ENCODE data around the gene KLHDC1.
"Not testable (repeated sequence)": the region's sequence is repeated elsewhere in the genome, so short reads cannot be mapped to it uniquely, and the experiment has no call there.

KLHDC1 gene

GRCh38 chr14:49692811-49693734 is at the start of gene KLHDC1:
KLHDC1 (plus strand) TSS chr14:49693120; CDS start chr14:49693195, 75 bp downstream.
- ATAC-seq = peak; percentile 77
- TF ChIP-seq TCF4 (CRISPR knock-in tag; IDR thresholded peaks at IDR 0.05; ENCODE audit: borderline replicate concordance) = no peak
- TF ChIP-seq TSHZ2 (CRISPR knock-in tag; IDR thresholded peaks at IDR 0.05) = peak; percentile 64; the same call in 1 of the 2 replicates
- TF ChIP-seq CSDC2 (CRISPR knock-in tag; IDR thresholded peaks at IDR 0.05) = 0 out of 2 replicates have a peak, but pooled peaks have one; percentile 24
- 0 out of 2 replicates have a peak, but pooled peaks have one; percentile 29 for TF ChIP-seq POU6F1 (CRISPR knock-in tag; IDR thresholded peaks at IDR 0.05; ENCODE audit: borderline replicate concordance, low read depth)

- ATAC-seq = no peak
- TF ChIP-seq ISL1 (CRISPR knock-in tag; IDR thresholded peaks at IDR 0.05) (no peak), CSDC2 (CRISPR knock-in tag; IDR thresholded peaks at IDR 0.05) (no peak), ESRRG (CRISPR knock-in tag; IDR thresholded peaks at IDR 0.05) (no peak), ZFP3 (CRISPR knock-in tag; IDR thresholded peaks at IDR 0.05) (no peak), SNAI2 (CRISPR knock-in tag; IDR thresholded peaks at IDR 0.05) (no peak), PPARA (CRISPR knock-in tag; IDR thresholded peaks at IDR 0.05; ENCODE audit: borderline replicate concordance) (no peak)
Observed at GRCh38 chr14:49653508-49653907, 39.4 kb upstream of the KLHDC1 start.

- no peak for TF ChIP-seq ZNF8 (CRISPR knock-in tag; IDR thresholded peaks at IDR 0.05)
- no peak for TF ChIP-seq ZNF565 (CRISPR knock-in tag; conservative IDR thresholded peaks at IDR 0.05; ENCODE audit: low read depth)
- no peak for TF ChIP-seq BACH2 (CRISPR knock-in tag; IDR thresholded peaks at IDR 0.05; ENCODE audit: borderline replicate concordance)
- TF ChIP-seq CSRNP3 (CRISPR knock-in tag; IDR thresholded peaks at IDR 0.05) = no peak
- no peak for TF ChIP-seq TSHZ2 (CRISPR knock-in tag; IDR thresholded peaks at IDR 0.05)
- TF ChIP-seq ARNTL (CRISPR knock-in tag; IDR thresholded peaks at IDR 0.05; ENCODE audit: borderline replicate concordance, low read depth) = no peak
- no peak for TF ChIP-seq OSR1 (CRISPR knock-in tag; IDR thresholded peaks at IDR 0.05)
- no peak for TF ChIP-seq PPARA (CRISPR knock-in tag; IDR thresholded peaks at IDR 0.05; ENCODE audit: borderline replicate concordance)
- no peak for TF ChIP-seq PATZ1 (CRISPR knock-in tag; IDR thresholded peaks at IDR 0.05; ENCODE audit: borderline replicate concordance)
- no peak for TF ChIP-seq ZNF70 (CRISPR knock-in tag; IDR thresholded peaks at IDR 0.05)
- TF ChIP-seq ZC3H10 (CRISPR knock-in tag; IDR thresholded peaks at IDR 0.05) = no peak
- no peak for TF ChIP-seq TOX (CRISPR knock-in tag; IDR thresholded peaks at IDR 0.05; ENCODE audit: borderline replicate concordance)
- TF ChIP-seq POU6F1 (CRISPR knock-in tag; IDR thresholded peaks at IDR 0.05; ENCODE audit: borderline replicate concordance, low read depth) = no peak
- TF ChIP-seq ZFP3 (CRISPR knock-in tag; IDR thresholded peaks at IDR 0.05) = no peak
- TF ChIP-seq SNAI2 (CRISPR knock-in tag; IDR thresholded peaks at IDR 0.05) = no peak
- no peak for TF ChIP-seq GLIS3 (CRISPR knock-in tag; IDR thresholded peaks at IDR 0.05)
- no peak for TF ChIP-seq CREB5 (CRISPR knock-in tag; IDR thresholded peaks at IDR 0.05; ENCODE audit: low read depth)
- no peak for TF ChIP-seq ISL1 (CRISPR knock-in tag; IDR thresholded peaks at IDR 0.05)
- ATAC-seq = no peak
Observed at GRCh38 chr14:49654511-49654910, 38.4 kb upstream of the KLHDC1 start.

- not testable (repeated sequence) for ATAC-seq
Observed at GRCh38 chr14:49657500-49657899, 35.4 kb upstream of the KLHDC1 start.
